IPS-20b (cell line): ENCODE data around the gene TMEM9.

ENCODE experiments used
- H3K27ac ChIP-seq: one replicate; pipeline ENCODE4 v1.5.1; 2013; ENCODE audit warnings: low read length
- H3K27me3 ChIP-seq: 2 replicates; pipeline ENCODE4 v1.6.1; 2013; ENCODE audit warnings: mild to moderate bottlenecking, low read length, inconsistent platforms; ENCODE audit not compliant: insufficient read depth
- H3K36me3 ChIP-seq: 2 replicates; pipeline ENCODE4 v1.6.1; 2013; ENCODE audit warnings: low read depth, mild to moderate bottlenecking, inconsistent platforms, low read length, moderate library complexity; ENCODE audit not compliant: insufficient read depth
- H3K4me1 ChIP-seq: 2 replicates; pipeline ENCODE4 v1.6.1; 2013; ENCODE audit warnings: mild to moderate bottlenecking, control low read depth, inconsistent platforms, low read length, moderate library complexity; ENCODE audit not compliant: insufficient read depth
- H3K4me3 ChIP-seq: 2 replicates; pipeline ENCODE4 v1.5.1; 2013; ENCODE audit warnings: mild to moderate bottlenecking, low read length, inconsistent platforms
- H3K9ac ChIP-seq: 2 replicates; pipeline ENCODE4 v1.6.1; 2013; ENCODE audit warnings: low read depth, mild to moderate bottlenecking, inconsistent platforms, low read length, moderate library complexity
- H3K9me3 ChIP-seq: 2 replicates; pipeline ENCODE4 v1.6.1; 2013; ENCODE audit warnings: mild to moderate bottlenecking, low read depth, low read length, inconsistent platforms; ENCODE audit not compliant: insufficient read depth

TMEM9 gene

GRCh38 chr1:201154389-201155165 lies at the start of gene TMEM9:
TSS of gene TMEM9 (minus strand) at chr1:201154474. CDS start at chr1:201153923, 551 bp downstream.
- Histone ChIP-seq H3K27ac (no peak within 1 kb of the TSS), H3K9ac (peak within 1 kb of the TSS; percentile 89; the same call in 1 of the 2 replicates), H3K4me3 (peak within 1 kb of the TSS; percentile 86), H3K9me3 (no peaks in the 10 kb centered on the region), H3K27me3 (no peaks in the 10 kb centered on the region), H3K36me3 (peaks cover 30% of the 10 kb centered on the region), H3K4me1 (peaks cover 10% of the 10 kb centered on the region; the same call in 1 of the 2 replicates)

- H3K4me3 ChIP-seq = no peak overlapping the region
- H3K27me3 ChIP-seq = no peaks in the 10 kb centered on the region
- no peak overlapping the region for H3K9ac ChIP-seq
- no peaks in the 10 kb centered on the region for H3K36me3 ChIP-seq
- no peaks in the 10 kb centered on the region for H3K4me1 ChIP-seq
- no peak overlapping the region for H3K27ac ChIP-seq
- no peaks in the 10 kb centered on the region for H3K9me3 ChIP-seq
Observed at GRCh38 chr1:201198598-201198997, 44.3 kb upstream of the TMEM9 start.

GRCh38 chr1:201194046-201194445 lies 39.8 kb upstream of the TMEM9 start:
- H3K36me3 ChIP-seq = no peaks in the 10 kb centered on the region
- H3K27ac ChIP-seq = no peak overlapping the region
- H3K4me3 ChIP-seq = no peak overlapping the region
- no peaks in the 10 kb centered on the region for H3K9me3 ChIP-seq
- H3K9ac ChIP-seq = no peak overlapping the region
- H3K4me1 ChIP-seq = no peaks in the 10 kb centered on the region
- H3K27me3 ChIP-seq = peaks cover 5% of the 10 kb centered on the region; the same call in 1 of the 2 replicates

- Histone ChIP-seq H3K9me3 (no peaks in the 10 kb centered on the region), H3K27ac (no peak overlapping the region), H3K27me3 (peaks cover 5% of the 10 kb centered on the region; the same call in 1 of the 2 replicates), H3K4me3 (no peak overlapping the region), H3K9ac (no peak overlapping the region), H3K36me3 (no peaks in the 10 kb centered on the region), H3K4me1 (no peaks in the 10 kb centered on the region)
Observed at GRCh38 chr1:201192261-201192788, 38.1 kb upstream of the TMEM9 start.

- Histone ChIP-seq H3K27me3 (peaks cover 5% of the 10 kb centered on the region; the same call in 1 of the 2 replicates), H3K9me3 (no peaks in the 10 kb centered on the region), H3K36me3 (no peaks in the 10 kb centered on the region), H3K4me3 (no peak overlapping the region), H3K27ac (no peak overlapping the region), H3K9ac (no peak overlapping the region), H3K4me1 (no peaks in the 10 kb centered on the region)
Observed at GRCh38 chr1:201191653-201192260, 37.5 kb upstream of the TMEM9 start.

- H3K9me3 ChIP-seq = no peaks in the 10 kb centered on the region
- H3K27ac ChIP-seq = no peak within 1 kb of the TSS
- H3K36me3 ChIP-seq = no peaks in the 10 kb centered on the region
- H3K27me3 ChIP-seq = peaks cover 5% of the 10 kb centered on the region; the same call in 1 of the 2 replicates
- H3K9ac ChIP-seq = no peak within 1 kb of the TSS
- H3K4me3 ChIP-seq = no peak within 1 kb of the TSS
- H3K4me1 ChIP-seq = no peaks in the 10 kb centered on the region
Observed at GRCh38 chr1:201190624-201191051, 36.4 kb upstream of the TMEM9 start, which contains the start of gene IGFN1. TSS of gene IGFN1 (plus strand) at chr1:201190824. CDS start at chr1:201193294, 2,470 bp downstream.

- Histone ChIP-seq H3K9ac (no peak overlapping the region), H3K4me3 (no peak overlapping the region), H3K4me1 (no peaks in the 10 kb centered on the region), H3K36me3 (no peaks in the 10 kb centered on the region), H3K27ac (no peak overlapping the region), H3K27me3 (peaks cover 5% of the 10 kb centered on the region; the same call in 1 of the 2 replicates), H3K9me3 (no peaks in the 10 kb centered on the region)
Observed at GRCh38 chr1:201190005-201190404, 35.7 kb upstream of the TMEM9 start.

GRCh38 chr1:201189085-201189484 lies 34.8 kb upstream of the TMEM9 start:
- H3K9ac ChIP-seq = no peak overlapping the region
- no peak overlapping the region for H3K4me3 ChIP-seq
- H3K9me3 ChIP-seq = no peaks in the 10 kb centered on the region
- peaks cover 5% of the 10 kb centered on the region; the same call in 1 of the 2 replicates for H3K27me3 ChIP-seq
- peaks cover 6% of the 10 kb centered on the region; the same call in 1 of the 2 replicates for H3K4me1 ChIP-seq
- H3K27ac ChIP-seq = no peak overlapping the region
- H3K36me3 ChIP-seq = no peaks in the 10 kb centered on the region

GRCh38 chr1:201186192-201186591 lies 31.9 kb upstream of the TMEM9 start:
- H3K36me3 ChIP-seq = no peaks in the 10 kb centered on the region
- no peak overlapping the region for H3K27ac ChIP-seq
- H3K27me3 ChIP-seq = peaks cover 3% of the 10 kb centered on the region; the same call in 1 of the 2 replicates
- no peaks in the 10 kb centered on the region for H3K9me3 ChIP-seq
- H3K9ac ChIP-seq = no peak overlapping the region
- H3K4me1 ChIP-seq = peaks cover 6% of the 10 kb centered on the region; the same call in 1 of the 2 replicates
- no peak overlapping the region for H3K4me3 ChIP-seq

- no peak overlapping the region for H3K27ac ChIP-seq
- no peaks in the 10 kb centered on the region for H3K27me3 ChIP-seq
Observed at GRCh38 chr1:201185527-201186128, 31.4 kb upstream of the TMEM9 start.

GRCh38 chr1:201185123-201185453 lies 30.8 kb upstream of the TMEM9 start:
- no peak overlapping the region for H3K9ac ChIP-seq
- H3K4me3 ChIP-seq = no peak overlapping the region
- no peak overlapping the region for H3K27ac ChIP-seq
- no peaks in the 10 kb centered on the region for H3K9me3 ChIP-seq
- H3K27me3 ChIP-seq = no peaks in the 10 kb centered on the region
- H3K4me1 ChIP-seq = peaks cover 6% of the 10 kb centered on the region; the same call in 1 of the 2 replicates
- H3K36me3 ChIP-seq = no peaks in the 10 kb centered on the region

More at GRCh38 chr1:201185527-201186128, 31.4 kb upstream of the TMEM9 start:
- Histone ChIP-seq H3K4me1 (peaks cover 6% of the 10 kb centered on the region; the same call in 1 of the 2 replicates), H3K4me3 (no peak overlapping the region), H3K36me3 (no peaks in the 10 kb centered on the region), H3K9me3 (no peaks in the 10 kb centered on the region), H3K9ac (no peak overlapping the region)
